GM12891 (cell line): ENCODE results near the gene RAPGEF2.

Source experiments
- PAX5 ChIP-seq: IDR thresholded peaks from 2 replicates; pipeline ENCODE4 v1.6.1; 2011; ENCODE audit warnings: low read length, moderate library complexity, mild to moderate bottlenecking; ENCODE audit not compliant: insufficient read depth, severe bottlenecking
- POLR2A ChIP-seq: IDR thresholded peaks from 2 replicates; pipeline ENCODE4 v1.6.1; 2011; ENCODE audit warnings: low read depth, low read length, control low read depth
- POLR2AphosphoS5 ChIP-seq: IDR thresholded peaks from 2 replicates; pipeline ENCODE4 v1.6.1; 2011; ENCODE audit warnings: low read depth, low read length, control low read depth
- POU2F2 ChIP-seq: IDR thresholded peaks from 2 replicates; pipeline ENCODE4 v1.6.1; 2011; ENCODE audit warnings: low read depth, mild to moderate bottlenecking, control low read depth, low read length, moderate library complexity
- SPI1 ChIP-seq: IDR thresholded peaks from 2 replicates; pipeline ENCODE4 v1.6.1; 2011; ENCODE audit warnings: low read depth, low read length, control low read depth
- TAF1 ChIP-seq: IDR thresholded peaks from 2 replicates; pipeline ENCODE4 v1.6.1; 2011; ENCODE audit warnings: low read depth, low read length, control low read depth

DNA sequence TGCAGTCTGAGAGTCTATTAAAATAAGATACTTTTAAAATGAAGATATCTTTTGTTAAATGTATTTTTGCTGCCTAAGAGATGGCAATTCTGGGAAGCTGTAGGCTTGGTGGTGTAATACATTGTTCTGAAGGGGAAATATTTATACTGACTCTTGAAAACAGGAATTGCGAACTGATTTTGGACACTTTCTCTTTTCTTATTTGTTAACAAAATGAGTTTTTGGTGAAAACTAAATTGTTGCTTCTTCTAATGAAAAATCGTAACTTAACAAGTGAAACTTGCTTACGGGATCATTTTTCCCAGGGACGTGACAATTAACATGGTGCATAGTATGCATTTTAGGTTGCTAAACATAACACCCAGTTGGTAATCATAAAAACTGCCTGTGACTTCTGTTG, 71.0 kb downstream of the RAPGEF2 start:
- TF ChIP-seq PAX5 = no peak
- no peak for TF ChIP-seq TAF1
- no peak for TF ChIP-seq POLR2AphosphoS5
- no peak for TF ChIP-seq POLR2A
- TF ChIP-seq POU2F2 = no peak
- TF ChIP-seq SPI1 = no peak
